HEK293 (cell line): Measurements from ENCODE around the gene KLHL17.

Experiments
- FEZF1 ChIP-seq: fragments of 450-650 bp; formaldehyde crosslinking; IDR thresholded peaks from 2 replicates; pipeline ENCODE4 v1.5.1; 2016; ENCODE audit warnings: missing biosample characterization, missing genetic modification characterization
- GFI1B ChIP-seq: fragments of 450-650 bp; formaldehyde crosslinking; IDR thresholded peaks from 2 replicates; pipeline ENCODE4 v1.5.1; 2016; ENCODE audit warnings: missing biosample characterization, missing genetic modification characterization
- HOXA7 ChIP-seq: sonication (generic); formaldehyde crosslinking; IDR thresholded peaks from 2 replicates; pipeline ENCODE4 v1.8.1; 2022; ENCODE audit warnings: missing genetic modification reagents, borderline replicate concordance
- OSR2 ChIP-seq: fragments of 450-650 bp; formaldehyde crosslinking; IDR thresholded peaks from 2 replicates; pipeline ENCODE4 v1.5.1; 2016; ENCODE audit warnings: missing biosample characterization, missing genetic modification characterization
- OVOL3 ChIP-seq: fragments of 450-650 bp; formaldehyde crosslinking; IDR thresholded peaks from 2 replicates; pipeline ENCODE4 v1.5.1; 2016; ENCODE audit warnings: missing biosample characterization, missing genetic modification characterization
- PRDM10 ChIP-seq: fragments of 450-650 bp; formaldehyde crosslinking; IDR thresholded peaks from 2 replicates; pipeline ENCODE4 v1.5.1; 2016; ENCODE audit warnings: missing biosample characterization, missing genetic modification characterization
- REPIN1 ChIP-seq: fragments of 450-650 bp; formaldehyde crosslinking; IDR thresholded peaks from 2 replicates; pipeline ENCODE4 v1.5.1; 2017; ENCODE audit warnings: missing biosample characterization, missing genetic modification characterization, low read depth
- YY2 ChIP-seq: fragments of 450-650 bp; formaldehyde crosslinking; IDR thresholded peaks from 2 replicates; pipeline ENCODE4 v1.5.1; 2016; ENCODE audit warnings: missing biosample characterization, missing genetic modification characterization
- ZEB2 ChIP-seq: fragments of 450-650 bp; formaldehyde crosslinking; IDR thresholded peaks from 2 replicates; pipeline ENCODE4 v1.5.1; 2016; ENCODE audit warnings: missing biosample characterization, missing genetic modification characterization
- ZFP3 ChIP-seq: fragments of 450-650 bp; formaldehyde crosslinking; IDR thresholded peaks from 2 replicates; pipeline ENCODE4 v1.5.1; 2016; ENCODE audit warnings: low read depth, missing biosample characterization, missing genetic modification characterization
- ZNF10 ChIP-seq: fragments of 450-650 bp; formaldehyde crosslinking; IDR thresholded peaks from 2 replicates; pipeline ENCODE4 v1.5.1; 2017; ENCODE audit warnings: missing biosample characterization, missing genetic modification characterization
- ZNF138 ChIP-seq: fragments of 450-650 bp; formaldehyde crosslinking; IDR thresholded peaks from 2 replicates; pipeline ENCODE4 v1.5.1; 2016; ENCODE audit warnings: missing biosample characterization, missing genetic modification characterization, borderline replicate concordance
- ZNF175 ChIP-seq: fragments of 450-650 bp; formaldehyde crosslinking; IDR thresholded peaks from 2 replicates; pipeline ENCODE4 v1.5.1; 2016; ENCODE audit warnings: missing biosample characterization, missing genetic modification characterization
- ZNF202 ChIP-seq: fragments of 450-650 bp; formaldehyde crosslinking; IDR thresholded peaks from 2 replicates; pipeline ENCODE4 v1.5.1; 2016; ENCODE audit warnings: missing biosample characterization, missing genetic modification characterization, borderline replicate concordance
- ZNF214 ChIP-seq: fragments of 450-650 bp; formaldehyde crosslinking; IDR thresholded peaks from 2 replicates; pipeline ENCODE4 v1.5.1; 2017; ENCODE audit warnings: missing biosample characterization, mild to moderate bottlenecking, missing genetic modification characterization, borderline replicate concordance
- ZNF23 ChIP-seq: fragments of 450-650 bp; formaldehyde crosslinking; IDR thresholded peaks from 2 replicates; pipeline ENCODE4 v1.5.1; 2016; ENCODE audit warnings: missing biosample characterization, missing genetic modification characterization, borderline replicate concordance
- ZNF239 ChIP-seq: fragments of 450-650 bp; formaldehyde crosslinking; IDR thresholded peaks from 2 replicates; pipeline ENCODE4 v1.5.1; 2016; ENCODE audit warnings: missing biosample characterization, missing genetic modification characterization
- ZNF398 ChIP-seq: fragments of 450-650 bp; formaldehyde crosslinking; IDR thresholded peaks from 2 replicates; pipeline ENCODE4 v1.5.1; 2017; ENCODE audit warnings: missing biosample characterization, missing genetic modification characterization
- ZNF521 ChIP-seq: fragments of 450-650 bp; formaldehyde crosslinking; IDR thresholded peaks from 2 replicates; pipeline ENCODE4 v1.5.1; 2017; ENCODE audit warnings: missing biosample characterization, mild to moderate bottlenecking, missing genetic modification characterization
- ZNF544 ChIP-seq: fragments of 450-650 bp; formaldehyde crosslinking; IDR thresholded peaks from 2 replicates; pipeline ENCODE4 v1.5.0; 2017; ENCODE audit warnings: missing biosample characterization, missing genetic modification characterization
- ZNF560 ChIP-seq: fragments of 450-650 bp; formaldehyde crosslinking; IDR thresholded peaks from 2 replicates; pipeline ENCODE4 v1.5.1; 2017; ENCODE audit warnings: missing biosample characterization, missing genetic modification characterization, borderline replicate concordance
- TF ChIP-seq, protein P1 (sequence below): fragments of 450-650 bp; formaldehyde crosslinking; IDR thresholded peaks from 2 replicates; pipeline ENCODE4 v1.5.1; 2016; ENCODE audit warnings: missing biosample characterization, missing genetic modification characterization
- TF ChIP-seq, protein P2 (sequence below): fragments of 450-650 bp; formaldehyde crosslinking; IDR thresholded peaks from 2 replicates; pipeline ENCODE4 v1.5.1; 2016; ENCODE audit warnings: missing biosample characterization, missing genetic modification characterization, low read depth
- TF ChIP-seq, protein P3 (sequence below): sonication (generic); formaldehyde crosslinking; IDR thresholded peaks from 2 replicates; pipeline ENCODE4 v1.8.1; 2022; ENCODE audit warnings: mild to moderate bottlenecking, moderate library complexity, missing genetic modification reagents
- TF ChIP-seq, protein P4 (sequence below): fragments of 450-650 bp; formaldehyde crosslinking; conservative IDR thresholded peaks from 2 replicates; pipeline ENCODE4 v1.5.1; 2016; ENCODE audit warnings: low read depth, missing biosample characterization, missing genetic modification characterization

KLHL17 gene

DNA sequence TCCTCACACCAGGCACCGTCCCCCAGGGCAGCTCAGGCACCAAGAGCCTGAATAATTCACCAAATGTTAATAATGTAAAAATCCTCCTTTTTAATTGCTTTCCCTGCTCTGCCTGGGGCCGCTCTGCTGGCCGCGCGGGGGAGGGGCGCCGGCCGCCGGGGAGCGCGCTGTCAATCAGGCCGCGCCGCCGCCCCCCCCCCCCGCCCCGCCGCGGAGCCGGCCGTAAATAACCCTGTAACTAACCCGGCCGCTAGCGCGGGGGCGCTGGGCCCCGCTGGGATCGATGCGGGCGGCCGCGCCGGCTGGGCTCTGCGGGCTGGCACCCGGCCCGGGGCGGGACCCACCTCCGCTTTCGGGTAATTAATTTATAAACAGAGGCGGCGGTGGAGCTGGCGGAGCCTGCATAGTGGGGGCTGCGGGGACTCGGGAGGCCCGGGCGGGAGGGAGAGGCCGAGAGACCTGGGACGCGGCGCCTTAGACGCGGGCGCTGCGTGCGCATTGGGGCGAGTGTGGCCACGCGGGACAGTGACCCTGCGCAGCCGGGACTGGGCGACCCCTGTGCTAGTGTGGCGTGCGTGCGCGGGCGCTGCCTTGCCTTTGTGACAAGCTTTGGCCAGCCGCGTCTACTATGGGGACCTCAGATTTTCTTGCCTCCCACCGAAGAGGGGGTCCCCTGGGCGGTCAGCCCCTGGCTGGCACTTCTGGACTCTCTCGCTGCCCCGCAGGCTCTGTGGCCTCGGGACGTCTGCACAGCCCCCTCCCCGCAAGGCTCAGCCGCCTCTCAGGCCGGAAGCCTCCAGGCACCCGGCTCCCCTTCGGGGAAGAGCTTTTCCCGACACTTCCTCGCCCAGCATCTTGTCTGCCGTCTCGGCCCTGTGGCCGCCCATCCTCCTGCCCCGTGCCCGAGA lies 20.0 kb upstream of the KLHL17 start (continued):
- TF ChIP-seq PRDM10 (tag by site-specific recombination) (peak; percentile 17; the same call in 1 of the 2 replicates), HOXA7 (CRISPR knock-in tag) (no peak), GFI1B (tag by site-specific recombination) (no peak), ZNF560 (tag by site-specific recombination) (no peak), ZNF214 (tag by site-specific recombination) (no peak), ZNF138 (tag by site-specific recombination) (no peak), ZNF23 (tag by site-specific recombination) (no peak), ZFP3 (tag by site-specific recombination) (no peak), ZNF521 (no peak), ZNF398 (tag by site-specific recombination) (peak; percentile 89), OVOL3 (tag by site-specific recombination) (peak; percentile 61; the same call in 1 of the 2 replicates), ZNF175 (tag by site-specific recombination) (no peak), OSR2 (tag by site-specific recombination) (peak; percentile 78), FEZF1 (no peak), ZNF544 (no peak), ZEB2 (peak; percentile 88), YY2 (tag by site-specific recombination) (no peak), ZNF202 (tag by site-specific recombination) (no peak), REPIN1 (tag by site-specific recombination) (no peak), ZNF10 (tag by site-specific recombination) (0 out of 2 replicates have a peak, but pooled peaks have one; percentile 4), ZNF239 (tag by site-specific recombination) (no peak)
- TF ChIP-seq, protein P1, sequence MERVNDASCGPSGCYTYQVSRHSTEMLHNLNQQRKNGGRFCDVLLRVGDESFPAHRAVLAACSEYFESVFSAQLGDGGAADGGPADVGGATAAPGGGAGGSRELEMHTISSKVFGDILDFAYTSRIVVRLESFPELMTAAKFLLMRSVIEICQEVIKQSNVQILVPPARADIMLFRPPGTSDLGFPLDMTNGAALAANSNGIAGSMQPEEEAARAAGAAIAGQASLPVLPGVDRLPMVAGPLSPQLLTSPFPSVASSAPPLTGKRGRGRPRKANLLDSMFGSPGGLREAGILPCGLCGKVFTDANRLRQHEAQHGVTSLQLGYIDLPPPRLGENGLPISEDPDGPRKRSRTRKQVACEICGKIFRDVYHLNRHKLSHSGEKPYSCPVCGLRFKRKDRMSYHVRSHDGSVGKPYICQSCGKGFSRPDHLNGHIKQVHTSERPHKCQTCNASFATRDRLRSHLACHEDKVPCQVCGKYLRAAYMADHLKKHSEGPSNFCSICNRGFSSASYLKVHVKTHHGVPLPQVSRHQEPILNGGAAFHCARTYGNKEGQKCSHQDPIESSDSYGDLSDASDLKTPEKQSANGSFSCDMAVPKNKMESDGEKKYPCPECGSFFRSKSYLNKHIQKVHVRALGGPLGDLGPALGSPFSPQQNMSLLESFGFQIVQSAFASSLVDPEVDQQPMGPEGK (tag by site-specific recombination), result peak; percentile 88
- TF ChIP-seq, protein P2, sequence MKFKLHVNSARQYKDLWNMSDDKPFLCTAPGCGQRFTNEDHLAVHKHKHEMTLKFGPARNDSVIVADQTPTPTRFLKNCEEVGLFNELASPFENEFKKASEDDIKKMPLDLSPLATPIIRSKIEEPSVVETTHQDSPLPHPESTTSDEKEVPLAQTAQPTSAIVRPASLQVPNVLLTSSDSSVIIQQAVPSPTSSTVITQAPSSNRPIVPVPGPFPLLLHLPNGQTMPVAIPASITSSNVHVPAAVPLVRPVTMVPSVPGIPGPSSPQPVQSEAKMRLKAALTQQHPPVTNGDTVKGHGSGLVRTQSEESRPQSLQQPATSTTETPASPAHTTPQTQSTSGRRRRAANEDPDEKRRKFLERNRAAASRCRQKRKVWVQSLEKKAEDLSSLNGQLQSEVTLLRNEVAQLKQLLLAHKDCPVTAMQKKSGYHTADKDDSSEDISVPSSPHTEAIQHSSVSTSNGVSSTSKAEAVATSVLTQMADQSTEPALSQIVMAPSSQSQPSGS (tag by site-specific recombination), result no peak
- TF ChIP-seq, protein P3, sequence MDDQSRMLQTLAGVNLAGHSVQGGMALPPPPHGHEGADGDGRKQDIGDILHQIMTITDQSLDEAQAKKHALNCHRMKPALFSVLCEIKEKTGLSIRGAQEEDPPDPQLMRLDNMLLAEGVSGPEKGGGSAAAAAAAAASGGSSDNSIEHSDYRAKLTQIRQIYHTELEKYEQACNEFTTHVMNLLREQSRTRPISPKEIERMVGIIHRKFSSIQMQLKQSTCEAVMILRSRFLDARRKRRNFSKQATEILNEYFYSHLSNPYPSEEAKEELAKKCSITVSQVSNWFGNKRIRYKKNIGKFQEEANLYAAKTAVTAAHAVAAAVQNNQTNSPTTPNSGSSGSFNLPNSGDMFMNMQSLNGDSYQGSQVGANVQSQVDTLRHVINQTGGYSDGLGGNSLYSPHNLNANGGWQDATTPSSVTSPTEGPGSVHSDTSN (CRISPR knock-in tag), result no peak
- TF ChIP-seq, protein P4, sequence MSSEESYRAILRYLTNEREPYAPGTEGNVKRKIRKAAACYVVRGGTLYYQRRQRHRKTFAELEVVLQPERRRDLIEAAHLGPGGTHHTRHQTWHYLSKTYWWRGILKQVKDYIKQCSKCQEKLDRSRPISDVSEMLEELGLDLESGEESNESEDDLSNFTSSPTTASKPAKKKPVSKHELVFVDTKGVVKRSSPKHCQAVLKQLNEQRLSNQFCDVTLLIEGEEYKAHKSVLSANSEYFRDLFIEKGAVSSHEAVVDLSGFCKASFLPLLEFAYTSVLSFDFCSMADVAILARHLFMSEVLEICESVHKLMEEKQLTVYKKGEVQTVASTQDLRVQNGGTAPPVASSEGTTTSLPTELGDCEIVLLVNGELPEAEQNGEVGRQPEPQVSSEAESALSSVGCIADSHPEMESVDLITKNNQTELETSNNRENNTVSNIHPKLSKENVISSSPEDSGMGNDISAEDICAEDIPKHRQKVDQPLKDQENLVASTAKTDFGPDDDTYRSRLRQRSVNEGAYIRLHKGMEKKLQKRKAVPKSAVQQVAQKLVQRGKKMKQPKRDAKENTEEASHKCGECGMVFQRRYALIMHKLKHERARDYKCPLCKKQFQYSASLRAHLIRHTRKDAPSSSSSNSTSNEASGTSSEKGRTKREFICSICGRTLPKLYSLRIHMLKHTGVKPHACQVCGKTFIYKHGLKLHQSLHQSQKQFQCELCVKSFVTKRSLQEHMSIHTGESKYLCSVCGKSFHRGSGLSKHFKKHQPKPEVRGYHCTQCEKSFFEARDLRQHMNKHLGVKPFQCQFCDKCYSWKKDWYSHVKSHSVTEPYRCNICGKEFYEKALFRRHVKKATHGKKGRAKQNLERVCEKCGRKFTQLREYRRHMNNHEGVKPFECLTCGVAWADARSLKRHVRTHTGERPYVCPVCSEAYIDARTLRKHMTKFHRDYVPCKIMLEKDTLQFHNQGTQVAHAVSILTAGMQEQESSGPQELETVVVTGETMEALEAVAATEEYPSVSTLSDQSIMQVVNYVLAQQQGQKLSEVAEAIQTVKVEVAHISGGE, result peak; percentile 80
